Measurements from ENCODE around the gene VARS2. TPM values are rescaled to one million over a fixed set of nuclear protein-coding genes. Genes with fewer than 3 reads are reported as not detected.

Gene VARS2
- total and polyA plus RNA-seq, 2 donors (not counting 3 experiments of a cell fraction or from before 2014, with no cell fraction given) = 17.8 to 34.3 TPM

- Histone ChIP-seq H3K27ac (ENCODE audit: insufficient read depth, low read depth, low read length) (no peak overlapping the region), H3K9me1 (replicated peaks; ENCODE audit: control insufficient read depth, extremely low read depth, insufficient read depth, low read length) (no peaks in the 10 kb centered on the region), H3K9ac (replicated peaks; ENCODE audit: extremely low read depth, insufficient read depth, low read length) (no peak overlapping the region), H3K79me2 (ENCODE audit: control insufficient read depth, insufficient read depth, low read length) (no peaks in the 10 kb centered on the region), H3K9me3 (replicated peaks; ENCODE audit: control insufficient read depth, insufficient read depth, low read length) (no peaks in the 10 kb centered on the region), H3K4me2 (ENCODE audit: insufficient read depth, low read length) (no peak overlapping the region), H3K4me1 (ENCODE audit: control insufficient read depth, extremely low read depth, insufficient read depth, low read length) (no peaks in the 10 kb centered on the region), H3K4me3 (replicated peaks in 1 of 3; ENCODE audit: insufficient read depth in 1 of 3, low read depth in 1 of 3, low read length in 3 of 3) (no peak overlapping the region), H4K20me1 (replicated peaks; ENCODE audit: control insufficient read depth, extremely low read depth, insufficient read depth, low read length) (no peaks in the 10 kb centered on the region), H3K36me3 (ENCODE audit: control insufficient read depth in 2 of 2, extremely low read depth in 1 of 2, insufficient read depth in 2 of 2, low read length in 2 of 2) (no peaks in the 10 kb centered on the region), H3K27me3 (ENCODE audit: control insufficient read depth in 2 of 2, insufficient read depth in 2 of 2, low read length in 2 of 2) (peaks cover 2 to 7% of the 10 kb centered on the region in 2 experiments), H2AFZ (ENCODE audit: low read depth, low read length) (no peak overlapping the region)
- no peak for TF ChIP-seq GATA2 (IDR thresholded peaks at IDR 0.05; ENCODE audit: insufficient read depth, insufficient read length, low read depth, low read length)
- TF ChIP-seq EZH2 (IDR thresholded peaks at IDR 0.05; ENCODE audit: borderline replicate concordance, low read depth, low read length, severe bottlenecking) = no peak
- TF ChIP-seq JUN (IDR thresholded peaks at IDR 0.05; ENCODE audit: borderline replicate concordance, insufficient read depth, insufficient read length, low read depth) = no peak
- no peak for TF ChIP-seq POLR2A (IDR thresholded peaks at IDR 0.05; ENCODE audit: low read depth, low read length)
- no peak for TF ChIP-seq MYC (IDR thresholded peaks at IDR 0.05; ENCODE audit: low read depth, low read length)
- TF ChIP-seq FOS (IDR thresholded peaks at IDR 0.05; ENCODE audit: borderline replicate concordance, insufficient read depth, low read length) = no peak
- TF ChIP-seq CTCF (IDR thresholded peaks at IDR 0.05; ENCODE audit: extremely low read depth in 1 of 2, insufficient read depth in 1 of 2, low read depth in 1 of 2, low read length in 2 of 2) = no peak
- TF ChIP-seq MAX (IDR thresholded peaks at IDR 0.05; ENCODE audit: insufficient read depth, insufficient read length) = no peak
- no peak for TF ChIP-seq POLR2AphosphoS5 (IDR thresholded peaks at IDR 0.05; ENCODE audit: insufficient read depth, low read depth, low read length)
- ChIA-PET CTCF (interaction anchor here (1.1 kb wide), 1 partner anchor 30 kb away, joined by 3 read pairs; no protein-coding TSS in a partner anchor), POLR2A (no interaction called here)
- FAIRE-seq = no peak
- intact Hi-C loops (cut with micrococcal nuclease) = no loop called here
- dilution Hi-C loops (cut with MboI; ENCODE audit: extremely low pct_ligation_motif_present, low sequenced_read_pairs) = no loop called here
- BruUV-seq (replicated peaks) = no TSS peak
- no peak for DNase-seq (ENCODE audit: low read depth, low spot score)
Observed at GRCh38 chr6:30972816-30973215, 58.8 kb downstream of the VARS2 start.
